ENCODE measurements around the gene FUCA2. TPM values are rescaled to one million over a fixed set of nuclear protein-coding genes. Genes with fewer than 3 reads are reported as not detected.
"Not testable (repeated sequence)": the region's sequence is repeated elsewhere in the genome, so short reads cannot be mapped to it uniquely, and the experiment has no call there.

FUCA2 gene
- total RNA-seq, 1 donor from 2014 or later, result 16.1 TPM

GRCh38 chr6:143528164-143528811 is 16.8 kb upstream of the FUCA2 start:
- Mint-ChIP-seq H3K27ac (peak overlapping the region; percentile 85), H3K27me3 (no peaks in the 10 kb centered on the region), H3K9me3 (peaks cover 7% of the 10 kb centered on the region), H3K4me1 (peaks cover 13% of the 10 kb centered on the region), H3K36me3 (ENCODE audit: low read depth) (peaks cover 12% of the 10 kb centered on the region), H3K4me3 (peak overlapping the region; percentile 74)
- intact Hi-C loops (cut with micrococcal nuclease), result loop anchor here (1.0 to 2.0 kb wide), 2 partner anchors 8 to 17 kb away; partner anchors contain the start of gene FUCA2
- no peak for DNase-seq

DNA sequence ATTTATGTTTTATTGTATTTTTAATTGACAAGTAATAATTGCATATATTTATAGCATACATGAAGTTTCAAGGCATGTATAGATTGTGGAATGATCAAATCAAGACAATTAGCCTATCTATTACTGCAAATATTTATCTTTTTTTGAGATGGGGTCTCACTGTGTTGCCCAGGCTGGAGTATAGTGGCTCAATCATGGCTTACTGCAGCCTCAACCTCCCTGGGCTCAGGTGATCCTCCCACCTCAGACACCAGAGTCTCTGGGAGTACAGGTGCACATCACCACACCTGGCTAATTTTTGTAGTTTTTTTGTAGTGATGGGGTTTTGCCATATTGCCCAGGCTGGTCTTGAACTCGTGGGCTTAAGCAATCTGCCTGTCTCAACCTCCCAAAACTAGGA is 16.2 kb upstream of the FUCA2 start:
- H3K4me1 Mint-ChIP-seq, result peaks cover 13% of the 10 kb centered on the region
- H3K27me3 Mint-ChIP-seq, result no peaks in the 10 kb centered on the region
- no peak overlapping the region for H3K4me3 Mint-ChIP-seq
- H3K9me3 Mint-ChIP-seq, result peaks cover 7% of the 10 kb centered on the region
- no peak for DNase-seq
- H3K27ac Mint-ChIP-seq, result no peak overlapping the region
- peaks cover 12% of the 10 kb centered on the region for H3K36me3 Mint-ChIP-seq (ENCODE audit: low read depth)
- intact Hi-C loops (cut with micrococcal nuclease), result loop anchor here (1.0 to 2.0 kb wide), 2 partner anchors 9 to 17 kb away; partner anchors contain the start of gene FUCA2

GRCh38 chr6:143525356-143525755 is 13.8 kb upstream of the FUCA2 start:
- DNase-seq, result no peak
- no peaks in the 10 kb centered on the region for H3K27me3 Mint-ChIP-seq

DNA sequence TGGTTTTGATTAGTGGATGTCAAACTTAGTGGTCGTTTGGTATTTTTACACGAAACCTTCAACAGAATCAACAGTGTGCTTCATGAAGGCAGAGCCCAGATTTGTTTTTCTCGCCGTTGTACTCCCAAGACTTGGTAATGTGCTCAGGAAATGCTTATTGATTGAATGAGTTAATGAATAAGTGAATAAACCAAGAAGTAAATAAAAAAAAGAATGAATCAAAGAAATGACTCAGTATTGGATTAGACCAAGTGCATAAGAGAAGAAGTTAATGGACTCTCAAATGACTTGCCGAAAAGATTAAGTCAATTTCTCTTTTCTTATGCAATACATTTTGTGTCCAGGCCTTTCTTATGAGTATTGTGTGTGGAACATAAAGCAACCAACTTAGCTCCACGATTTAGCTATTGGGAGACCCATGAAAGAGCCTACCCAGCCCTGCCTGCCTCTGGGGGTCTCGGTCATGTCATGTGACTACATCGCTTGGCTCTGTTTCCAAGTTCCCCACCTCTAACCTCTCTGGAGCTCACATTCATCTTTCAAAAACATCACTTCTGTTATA is 10.6 kb upstream of the FUCA2 start:
- DNase-seq, result no peak
- H3K36me3 Mint-ChIP-seq (ENCODE audit: low read depth), result peaks cover 18% of the 10 kb centered on the region
- no peak overlapping the region for H3K27ac Mint-ChIP-seq
- intact Hi-C loops (cut with micrococcal nuclease), result no loop called here
- no peaks in the 10 kb centered on the region for H3K27me3 Mint-ChIP-seq
- H3K4me3 Mint-ChIP-seq, result no peak overlapping the region
- peaks cover 10% of the 10 kb centered on the region for H3K4me1 Mint-ChIP-seq
- peaks cover 7% of the 10 kb centered on the region for H3K9me3 Mint-ChIP-seq

More at GRCh38 chr6:143525356-143525755, 13.8 kb upstream of the FUCA2 start:
- no peak overlapping the region for H3K27ac Mint-ChIP-seq
- no peak overlapping the region for H3K4me3 Mint-ChIP-seq
- H3K9me3 Mint-ChIP-seq, result peaks cover 7% of the 10 kb centered on the region
- H3K36me3 Mint-ChIP-seq (ENCODE audit: low read depth), result peaks cover 17% of the 10 kb centered on the region
- peaks cover 19% of the 10 kb centered on the region for H3K4me1 Mint-ChIP-seq
- intact Hi-C loops (cut with micrococcal nuclease), result no loop called here

DNA sequence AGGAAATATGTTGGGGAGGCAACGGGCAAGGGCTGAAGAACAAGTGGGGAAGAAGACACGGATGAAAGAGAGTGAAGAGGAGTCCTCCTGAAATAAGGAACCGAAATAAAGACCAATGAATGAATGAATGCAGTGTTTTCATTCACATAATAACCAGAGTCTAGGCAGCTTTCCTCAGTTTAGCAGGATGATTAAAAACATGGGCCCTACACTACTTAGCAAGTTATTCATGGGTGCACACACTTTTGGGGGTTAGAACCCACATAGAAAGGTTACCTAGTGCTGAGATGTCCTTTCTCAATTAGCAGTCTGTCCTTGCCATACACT is 5.9 kb upstream of the FUCA2 start:
- Mint-ChIP-seq H3K4me3 (no peak overlapping the region), H3K9me3 (no peaks in the 10 kb centered on the region), H3K36me3 (ENCODE audit: low read depth) (peaks cover 11% of the 10 kb centered on the region), H3K27ac (no peak overlapping the region), H3K27me3 (no peaks in the 10 kb centered on the region), H3K4me1 (peaks cover 30% of the 10 kb centered on the region)
- intact Hi-C loops (cut with micrococcal nuclease), result loop anchor here (10.0 kb wide), 1 partner anchor 1043 kb away; no protein-coding TSS in a partner anchor
- no peak for DNase-seq

DNA sequence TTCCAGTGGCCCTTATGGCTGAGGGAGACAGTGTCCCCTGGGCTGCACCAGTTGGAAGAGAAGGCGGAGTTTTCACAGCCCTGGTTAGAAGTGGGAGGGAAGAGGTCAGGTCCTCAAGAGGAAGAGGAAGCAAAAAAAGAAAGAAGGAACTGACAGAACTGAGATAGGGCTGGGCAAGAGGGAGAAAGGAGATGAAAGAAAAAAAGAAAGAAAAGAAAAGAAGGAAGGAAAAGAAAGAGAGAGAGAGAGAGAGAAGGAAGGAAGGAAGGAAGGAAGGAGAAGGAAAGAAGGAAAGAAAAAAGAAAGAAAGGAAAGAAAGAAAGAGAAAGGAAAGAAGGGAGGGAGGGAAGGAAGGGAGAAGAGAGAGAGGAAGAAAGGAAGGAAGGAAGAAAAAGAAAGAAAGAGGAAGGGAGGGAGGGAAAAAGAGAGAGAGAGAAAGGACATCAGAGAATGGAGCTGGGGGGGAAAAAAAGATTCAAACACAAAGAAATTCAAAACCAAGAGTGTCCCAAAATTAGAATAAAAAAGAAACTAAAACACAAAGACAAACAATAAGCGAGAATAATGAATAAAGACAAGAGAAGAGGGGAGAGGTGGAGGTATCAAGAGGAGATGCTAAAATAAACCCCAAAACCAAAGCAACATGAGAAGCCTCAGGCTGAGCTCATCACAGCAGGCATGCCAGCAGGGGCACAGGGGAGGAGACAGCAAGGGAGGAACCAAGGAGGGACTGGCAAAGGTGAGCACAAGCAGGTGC is 5.3 kb upstream of the FUCA2 start:
- H3K36me3 Mint-ChIP-seq (ENCODE audit: low read depth), result peaks cover 12% of the 10 kb centered on the region
- intact Hi-C loops (cut with micrococcal nuclease), result loop anchor here (10.0 kb wide), 1 partner anchor 1042 kb away; no protein-coding TSS in a partner anchor
- no peaks in the 10 kb centered on the region for H3K27me3 Mint-ChIP-seq
- H3K4me1 Mint-ChIP-seq, result peaks cover 33% of the 10 kb centered on the region
- H3K27ac Mint-ChIP-seq, result peak overlapping the region; percentile 34
- no peak overlapping the region for H3K4me3 Mint-ChIP-seq
- H3K9me3 Mint-ChIP-seq, result no peaks in the 10 kb centered on the region
- no peak for DNase-seq

GRCh38 chr6:143515766-143516355 is 4.3 kb upstream of the FUCA2 start:
- H3K27ac Mint-ChIP-seq, result no peak overlapping the region
- no peaks in the 10 kb centered on the region for H3K9me3 Mint-ChIP-seq
- H3K27me3 Mint-ChIP-seq, result no peaks in the 10 kb centered on the region
- no peak overlapping the region for H3K4me3 Mint-ChIP-seq
- no peak for DNase-seq
- H3K36me3 Mint-ChIP-seq (ENCODE audit: low read depth), result peaks cover 12% of the 10 kb centered on the region
- H3K4me1 Mint-ChIP-seq, result peaks cover 31% of the 10 kb centered on the region
- intact Hi-C loops (cut with micrococcal nuclease), result loop anchor here (10.0 kb wide), 1 partner anchor 1041 kb away; no protein-coding TSS in a partner anchor

- no peak for DNase-seq
- intact Hi-C loops (cut with micrococcal nuclease), result loop anchor here (10.0 kb wide), 1 partner anchor 1040 kb away; no protein-coding TSS in a partner anchor
- Mint-ChIP-seq H3K9me3 (no peaks in the 10 kb centered on the region), H3K4me3 (no peak overlapping the region), H3K36me3 (ENCODE audit: low read depth) (peaks cover 12% of the 10 kb centered on the region), H3K27me3 (no peaks in the 10 kb centered on the region), H3K27ac (no peak overlapping the region), H3K4me1 (peaks cover 34% of the 10 kb centered on the region)
Observed at GRCh38 chr6:143515061-143515760, 3.7 kb upstream of the FUCA2 start.

DNA sequence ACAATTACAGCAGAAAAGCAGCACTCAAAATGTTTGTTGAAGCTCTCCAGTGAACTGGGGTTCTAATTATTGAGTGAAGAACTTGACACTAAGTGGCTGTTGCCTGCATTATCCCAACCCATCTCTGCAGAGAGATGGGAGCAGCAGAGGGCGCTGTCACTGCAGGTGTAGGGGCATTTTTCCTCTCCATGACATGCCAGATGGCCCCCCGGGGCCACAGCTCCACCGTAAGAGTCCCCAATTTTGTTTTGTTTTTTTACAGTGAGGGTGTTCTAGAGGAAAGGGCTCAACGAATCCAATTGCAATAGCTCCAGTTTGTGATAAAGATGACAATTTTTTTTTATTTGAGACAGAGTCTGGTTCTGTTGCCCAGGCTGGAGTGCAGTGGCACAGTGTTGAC is 1.9 kb upstream of the FUCA2 start:
- peak; percentile 86 for DNase-seq
- Mint-ChIP-seq H3K27me3 (no peaks in the 10 kb centered on the region), H3K9me3 (no peaks in the 10 kb centered on the region), H3K27ac (peak overlapping the region; percentile 34), H3K4me3 (peak overlapping the region; percentile 71), H3K36me3 (ENCODE audit: low read depth) (peaks cover 12% of the 10 kb centered on the region), H3K4me1 (peaks cover 43% of the 10 kb centered on the region)
- intact Hi-C loops (cut with micrococcal nuclease), result loop anchor here (1.0 to 10.0 kb wide), 2 partner anchors 500 to 1039 kb away; no protein-coding TSS in a partner anchor

GRCh38 chr6:143510326-143510725 is 1.2 kb downstream of the FUCA2 start:
- H3K27me3 Mint-ChIP-seq, H3K27ac Mint-ChIP-seq, H3K9me3 Mint-ChIP-seq, DNase-seq: not testable (repeated sequence)
- Mint-ChIP-seq H3K36me3 (ENCODE audit: low read depth) (peaks cover 26% of the 10 kb centered on the region), H3K4me3 (peak overlapping the region; percentile 97), H3K4me1 (peaks cover 38% of the 10 kb centered on the region)
- intact Hi-C loops (cut with micrococcal nuclease), result loop anchor here (2.0 to 10.0 kb wide), 3 partner anchors 18 to 1036 kb away; no protein-coding TSS in a partner anchor

- H3K27me3 Mint-ChIP-seq, result no peaks in the 10 kb centered on the region
- H3K27ac Mint-ChIP-seq, result no peak overlapping the region
- no peaks in the 10 kb centered on the region for H3K9me3 Mint-ChIP-seq
- no peak overlapping the region for H3K4me3 Mint-ChIP-seq
- DNase-seq, result no peak
- intact Hi-C loops (cut with micrococcal nuclease), result no loop called here
- peaks cover 27% of the 10 kb centered on the region for H3K4me1 Mint-ChIP-seq
- H3K36me3 Mint-ChIP-seq (ENCODE audit: low read depth), result peaks cover 22% of the 10 kb centered on the region
Observed at GRCh38 chr6:143507358-143508145, 4.0 kb downstream of the FUCA2 start.

GRCh38 chr6:143506620-143507019 is 4.9 kb downstream of the FUCA2 start:
- peaks cover 21% of the 10 kb centered on the region for H3K4me1 Mint-ChIP-seq
- no peak for DNase-seq
- intact Hi-C loops (cut with micrococcal nuclease), result no loop called here
- H3K36me3 Mint-ChIP-seq (ENCODE audit: low read depth), result peaks cover 20% of the 10 kb centered on the region
- no peaks in the 10 kb centered on the region for H3K27me3 Mint-ChIP-seq
- H3K4me3 Mint-ChIP-seq, result no peak overlapping the region
- no peaks in the 10 kb centered on the region for H3K9me3 Mint-ChIP-seq
- no peak overlapping the region for H3K27ac Mint-ChIP-seq

All from activated CD4-positive, alpha-beta T cell treated with anti-CD3 and anti-CD28 coated beads, Interleukin-2, amount 10 ng/mL, durations not matched to agents 24 days and 14 days (primary cell).